ENCODE results near the gene FGFR1OP2. TPM values are rescaled to one million over a fixed set of nuclear protein-coding genes. Genes with fewer than 3 reads are reported as not detected.

Gene FGFR1OP2
- total RNA-seq, 4 donors from 2014 or later, result 68.1 to 134 (median 96.9) TPM

DNA sequence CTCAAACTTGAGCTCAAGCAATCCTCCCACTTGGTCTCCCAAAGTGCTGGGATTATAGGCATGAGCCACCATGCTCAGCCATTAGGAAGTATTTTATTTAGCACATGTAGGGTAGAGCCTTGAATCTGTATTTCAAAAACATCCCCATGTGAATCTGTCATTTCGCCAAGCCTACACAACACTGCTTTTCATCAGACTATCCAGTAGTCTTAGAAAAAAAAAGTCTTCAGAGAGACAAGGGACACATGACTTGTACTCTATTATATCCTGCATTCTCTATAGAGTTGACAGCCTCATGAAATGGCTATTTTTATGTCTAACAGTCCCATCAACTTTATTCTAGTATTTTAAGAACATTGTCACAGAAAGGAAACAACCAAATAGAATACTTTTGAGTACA, 40.5 kb downstream of the FGFR1OP2 start:
- H3K4me3 ChIP-seq (replicated peaks in 1 of 3), result no peak overlapping the region
- H3K27me3 ChIP-seq, result no peaks in the 10 kb centered on the region
- H3K9me3 ChIP-seq, result no peaks in the 10 kb centered on the region
- DNase-seq, result no peak
- no peak for TF ChIP-seq POLR2A (IDR thresholded peaks at IDR 0.05)
- TF ChIP-seq CTCF (IDR thresholded peaks at IDR 0.05), result no peak
- H3K4me1 ChIP-seq, result no peaks in the 10 kb centered on the region
- H3K27ac ChIP-seq, result no peak overlapping the region
- intact Hi-C loops (cut with DNase I), result no loop called here
- peaks cover 4 to 5% of the 10 kb centered on the region in 2 donors for H3K36me3 ChIP-seq
- 91 to 95% methylated on average over 1 of the region's 1 CpG for WGBS, 2 donors

DNA sequence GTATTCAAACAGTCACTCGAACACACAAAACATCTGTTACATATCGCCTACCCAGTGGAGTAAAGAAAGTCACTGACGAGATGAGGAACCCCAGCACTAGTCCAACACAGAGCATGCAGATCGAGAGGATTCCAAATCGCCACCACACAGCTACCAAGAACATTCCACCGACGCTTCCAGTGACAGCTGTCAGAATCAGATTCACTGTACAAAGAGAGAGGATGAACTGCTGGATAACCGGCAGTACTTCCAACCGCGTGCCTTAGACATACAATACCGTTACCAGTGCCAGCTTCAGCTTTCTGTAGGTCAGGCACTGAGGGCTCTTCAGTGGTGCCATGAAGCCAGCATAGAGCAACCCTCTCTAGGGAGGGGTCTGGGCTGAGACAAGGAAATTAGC, 41.5 kb downstream of the FGFR1OP2 start:
- Histone ChIP-seq H3K4me1 (no peaks in the 10 kb centered on the region), H3K36me3 (no peaks in the 10 kb centered on the region), H3K27me3 (no peaks in the 10 kb centered on the region), H3K27ac (no peak overlapping the region), H3K4me3 (replicated peaks in 1 of 3) (no peak overlapping the region), H3K9me3 (no peaks in the 10 kb centered on the region)
- intact Hi-C loops (cut with DNase I), result no loop called here
- TF ChIP-seq CTCF (IDR thresholded peaks at IDR 0.05) (no peak), POLR2A (IDR thresholded peaks at IDR 0.05) (no peak)
- 89 to 94% methylated on average over 11 of the region's 11 CpGs for WGBS, 2 donors
- no peak for DNase-seq

DNA sequence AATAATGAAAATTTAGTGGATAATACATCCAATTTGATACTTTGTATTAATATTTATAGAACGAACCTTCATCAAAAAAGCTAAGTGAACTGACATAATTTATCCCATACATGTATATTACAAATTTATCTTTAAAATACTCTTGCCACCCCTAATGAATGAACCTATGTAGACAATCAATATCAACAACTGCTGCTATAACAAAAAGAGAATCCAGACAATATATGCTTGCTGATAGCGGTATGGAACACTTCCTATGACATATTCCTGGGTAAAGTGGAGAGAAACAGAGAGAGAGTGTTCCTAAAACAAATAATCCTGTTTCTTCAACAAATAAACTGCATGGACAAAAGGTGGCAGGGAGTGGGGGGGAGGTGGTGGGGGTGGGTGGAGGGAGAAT, 44.6 kb downstream of the FGFR1OP2 start:
- Histone ChIP-seq H3K27ac (no peak overlapping the region), H3K36me3 (no peaks in the 10 kb centered on the region), H3K4me1 (peaks cover 11 to 13% of the 10 kb centered on the region in 2 donors), H3K4me3 (replicated peaks in 1 of 3) (no peak overlapping the region), H3K27me3 (no peaks in the 10 kb centered on the region), H3K9me3 (no peaks in the 10 kb centered on the region)
- intact Hi-C loops (cut with DNase I), result no loop called here
- TF ChIP-seq CTCF (IDR thresholded peaks at IDR 0.05) (no peak), POLR2A (IDR thresholded peaks at IDR 0.05) (no peak)
- 95 to 96% methylated on average over 2 of the region's 2 CpGs for WGBS, 2 donors
- DNase-seq, result no peak

DNA sequence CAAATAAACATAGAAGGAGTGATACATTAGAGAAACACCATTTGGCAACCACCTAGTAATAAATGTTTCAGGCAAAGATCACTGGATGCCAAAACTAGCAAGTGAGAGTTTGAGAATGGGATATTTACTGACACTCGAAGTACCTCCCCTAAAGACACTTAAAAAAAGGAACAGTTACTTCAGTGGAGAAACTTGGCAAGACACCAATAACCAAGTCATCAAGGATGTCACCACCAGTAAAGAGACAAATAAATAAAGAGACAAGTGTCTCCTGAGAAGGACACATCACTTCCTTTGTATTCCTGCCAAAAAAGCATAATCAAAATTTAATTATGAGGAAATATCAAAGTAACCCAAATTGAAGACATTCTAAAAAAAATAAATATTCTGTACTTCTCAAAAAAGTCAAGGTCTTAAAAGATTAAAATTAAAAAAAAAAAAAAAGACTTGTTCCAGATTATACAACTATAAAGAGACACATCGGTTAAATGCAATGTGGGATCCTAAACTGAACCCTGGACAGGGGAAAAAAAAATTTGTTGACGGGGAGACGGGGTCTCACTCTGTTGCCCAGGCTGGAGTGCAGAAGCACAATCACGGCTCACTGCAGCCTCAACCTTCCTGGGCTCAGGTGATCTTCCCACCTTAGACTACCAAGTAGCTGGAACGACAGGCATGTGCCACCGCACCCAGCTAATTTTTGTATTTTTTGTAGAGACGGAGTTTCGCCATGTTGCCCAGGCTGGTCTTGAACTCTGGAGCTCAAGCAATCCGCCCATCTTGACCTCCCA, 49.6 kb downstream of the FGFR1OP2 start:
- intact Hi-C loops (cut with DNase I), result no loop called here
- H3K36me3 ChIP-seq, result no peaks in the 10 kb centered on the region

More for the DNA sequence above, 49.6 kb downstream of the FGFR1OP2 start:
- Histone ChIP-seq H3K4me3 (replicated peaks in 1 of 3) (no peak overlapping the region), H3K27ac (peak overlapping the region in 2 of 3 donors; percentile 10 to 53), H3K4me1 (peaks cover 11 to 13% of the 10 kb centered on the region in 2 donors), H3K27me3 (no peaks in the 10 kb centered on the region), H3K9me3 (no peaks in the 10 kb centered on the region)
- TF ChIP-seq CTCF (IDR thresholded peaks at IDR 0.05), result no peak
- TF ChIP-seq POLR2A (IDR thresholded peaks at IDR 0.05), result no peak
- 84 to 85% methylated on average over 10 of the region's 10 CpGs for WGBS, 2 donors
- DNase-seq, result no peak
